ENCODE measurements around the gene SLC6A6. TPM values are rescaled to one million over a fixed set of nuclear protein-coding genes. Genes with fewer than 3 reads are reported as not detected.

SLC6A6 gene
- total and polyA plus RNA-seq, 8 donors = 14.0 to 134 (median 20.8) TPM

DNA sequence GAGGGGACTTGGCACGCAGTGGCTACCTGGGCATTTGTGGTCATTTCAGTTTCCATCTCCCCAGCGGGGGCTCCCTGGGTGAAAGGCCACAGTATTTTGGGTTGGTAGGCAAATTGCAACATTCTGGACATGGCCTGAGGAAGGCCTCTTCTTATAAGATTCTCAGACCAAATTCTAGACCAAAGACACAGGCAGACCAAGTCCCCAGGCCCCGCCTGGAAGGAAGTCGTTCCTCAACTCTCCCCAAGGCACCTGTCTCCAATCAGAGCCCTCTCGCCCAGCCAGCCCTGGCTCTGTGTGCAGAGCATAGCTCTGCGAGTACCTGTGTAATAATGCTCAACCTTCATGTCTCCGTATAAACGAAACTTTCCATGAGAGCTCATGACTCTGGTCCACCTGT, 84.7 kb downstream of the SLC6A6 start:
- DNase-seq (no peak), ATAC-seq (no peak)
- Histone ChIP-seq H3K36me3 (peaks cover 0 to 89% of the 10 kb centered on the region in 2 donors), H3K4me1 (no peaks in the 10 kb centered on the region), H3K9me3 (no peaks in the 10 kb centered on the region), H3K4me3 (no peak overlapping the region), H3K27me3 (no peaks in the 10 kb centered on the region), H3K27ac (no peak overlapping the region)
- no peak for TF ChIP-seq CTCF (IDR thresholded peaks at IDR 0.05)
- intact Hi-C loops (cut with DNase I) = no loop called here

GRCh38 chr3:14487821-14488220, 85.4 kb downstream of the SLC6A6 start:
- no peaks in the 10 kb centered on the region for H3K9me3 ChIP-seq
- H3K4me3 ChIP-seq = no peak overlapping the region
- ATAC-seq (no peak), DNase-seq (no peak)
- TF ChIP-seq CTCF (IDR thresholded peaks at IDR 0.05) = no peak
- H3K27me3 ChIP-seq = no peaks in the 10 kb centered on the region
- intact Hi-C loops (cut with DNase I) = no loop called here
- no peaks in the 10 kb centered on the region for H3K4me1 ChIP-seq
- H3K27ac ChIP-seq = no peak overlapping the region
- H3K36me3 ChIP-seq = peaks cover 0 to 82% of the 10 kb centered on the region in 2 donors

GRCh38 chr3:14488286-14489041, 86.1 kb downstream of the SLC6A6 start:
- Histone ChIP-seq H3K36me3 (peaks cover 0 to 76% of the 10 kb centered on the region in 2 donors), H3K27me3 (no peaks in the 10 kb centered on the region), H3K4me1 (no peaks in the 10 kb centered on the region), H3K9me3 (no peaks in the 10 kb centered on the region), H3K4me3 (no peak overlapping the region), H3K27ac (no peak overlapping the region)
- intact Hi-C loops (cut with DNase I) = no loop called here
- DNase-seq (no peak), ATAC-seq (no peak)
- TF ChIP-seq CTCF (IDR thresholded peaks at IDR 0.05) = no peak

- no peaks in the 10 kb centered on the region for H3K4me1 ChIP-seq
- intact Hi-C loops (cut with DNase I) = no loop called here
- no peak for TF ChIP-seq CTCF (IDR thresholded peaks at IDR 0.05)
- H3K9me3 ChIP-seq = no peaks in the 10 kb centered on the region
- no peaks in the 10 kb centered on the region for H3K27me3 ChIP-seq
- no peak for ATAC-seq
- no peak for DNase-seq
- peaks cover 0 to 64% of the 10 kb centered on the region in 2 donors for H3K36me3 ChIP-seq
- no peak overlapping the region for H3K4me3 ChIP-seq
- no peak overlapping the region for H3K27ac ChIP-seq
Observed at GRCh38 chr3:14489641-14490040, 87.2 kb downstream of the SLC6A6 start.

DNA sequence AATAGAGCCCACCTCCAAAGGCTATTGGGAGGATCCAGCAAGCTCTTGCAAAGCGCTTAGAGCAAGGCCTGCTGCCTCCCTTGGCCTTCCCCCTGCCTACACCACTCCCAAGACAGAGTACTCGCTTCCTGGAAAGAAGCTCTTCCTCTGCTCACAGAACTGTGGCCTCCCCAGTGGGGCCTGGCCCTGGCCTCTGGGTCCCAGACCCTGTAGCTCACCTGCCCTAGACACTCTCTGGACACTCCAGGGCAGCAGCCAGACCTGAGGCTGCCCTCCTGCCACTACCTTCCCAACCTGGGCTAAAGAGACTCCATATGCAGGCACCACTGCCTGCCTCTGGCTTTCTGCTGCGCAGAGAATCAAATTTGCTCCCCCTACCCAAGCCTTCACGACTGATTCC, 87.8 kb downstream of the SLC6A6 start:
- Histone ChIP-seq H3K36me3 (peaks cover 0 to 58% of the 10 kb centered on the region in 2 donors), H3K27ac (no peak overlapping the region), H3K27me3 (no peaks in the 10 kb centered on the region), H3K4me1 (no peaks in the 10 kb centered on the region), H3K4me3 (no peak overlapping the region), H3K9me3 (no peaks in the 10 kb centered on the region)
- intact Hi-C loops (cut with DNase I) = no loop called here
- no peak for TF ChIP-seq CTCF (IDR thresholded peaks at IDR 0.05)
- DNase-seq = no peak
- ATAC-seq = no peak
